Measurements from ENCODE around the gene FAM167B. TPM values are rescaled to one million over a fixed set of nuclear protein-coding genes. Genes with fewer than 3 reads are reported as not detected.

The FAM167B gene
- total RNA-seq = 10 to 100 TPM in 2 of 6 donors, 1 to 10 TPM in 3, not detected in 1; 1.9 to 53.0 (median 4.6) TPM

- H3K9me3 ChIP-seq = no peaks in the 10 kb centered on the region
- H3K36me3 ChIP-seq = no peaks in the 10 kb centered on the region
- peak within 1 kb of the TSS; percentile 66 to 87 (median 84) for H3K27ac ChIP-seq
- ATAC-seq (ENCODE audit: low FRiP score in 2 of 2) (peak; percentile 28 to 30), DNase-seq (peak in 1 of 2 donors; percentile 39)
- WGBS, 2 donors = 52 to 73% methylated on average over 2 of the region's 3 CpGs
- peak; percentile 71 to 92 for TF ChIP-seq POLR2AphosphoS5 (IDR thresholded peaks at IDR 0.05)
- TF ChIP-seq POLR2A (IDR thresholded peaks at IDR 0.05) = no peak
- peak; percentile 12 to 94 (median 84) for TF ChIP-seq EP300 (IDR thresholded peaks at IDR 0.05)
- peaks cover 48 to 71% (median 64%) of the 10 kb centered on the region in 4 donors for H3K4me1 ChIP-seq
- H3K4me3 ChIP-seq = peak within 1 kb of the TSS in 2 of 4 donors; percentile 19 to 32
- H3K27me3 ChIP-seq = no peaks in the 10 kb centered on the region
Observed at GRCh38 chr1:32246888-32247273, at the start of gene FAM167B. Gene FAM167B, plus strand, starts transcription at chr1:32247222. Its CDS starts 200 bp downstream, at chr1:32247422.

DNA sequence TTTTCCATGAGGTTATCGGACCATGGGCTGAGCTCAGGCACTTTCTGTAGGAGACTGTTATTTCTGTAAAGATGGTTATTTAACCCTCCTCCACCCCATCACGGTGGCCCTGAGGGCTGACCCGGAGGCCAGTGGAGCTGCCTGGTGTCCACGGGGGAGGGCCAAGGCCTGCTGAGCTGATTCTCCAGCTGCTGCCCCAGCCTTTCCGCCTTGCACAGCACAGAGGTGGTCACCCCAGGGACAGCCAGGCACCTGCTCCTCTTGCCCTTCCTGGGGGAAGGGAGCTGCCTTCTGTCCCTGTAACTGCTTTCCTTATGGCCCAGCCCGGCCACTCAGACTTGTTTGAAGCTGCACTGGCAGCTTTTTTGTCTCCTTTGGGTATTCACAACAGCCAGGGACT, 49.2 kb upstream of the FAM167B start:
- peaks cover 26 to 51% (median 42%) of the 10 kb centered on the region in 4 donors for H3K36me3 ChIP-seq

DNA sequence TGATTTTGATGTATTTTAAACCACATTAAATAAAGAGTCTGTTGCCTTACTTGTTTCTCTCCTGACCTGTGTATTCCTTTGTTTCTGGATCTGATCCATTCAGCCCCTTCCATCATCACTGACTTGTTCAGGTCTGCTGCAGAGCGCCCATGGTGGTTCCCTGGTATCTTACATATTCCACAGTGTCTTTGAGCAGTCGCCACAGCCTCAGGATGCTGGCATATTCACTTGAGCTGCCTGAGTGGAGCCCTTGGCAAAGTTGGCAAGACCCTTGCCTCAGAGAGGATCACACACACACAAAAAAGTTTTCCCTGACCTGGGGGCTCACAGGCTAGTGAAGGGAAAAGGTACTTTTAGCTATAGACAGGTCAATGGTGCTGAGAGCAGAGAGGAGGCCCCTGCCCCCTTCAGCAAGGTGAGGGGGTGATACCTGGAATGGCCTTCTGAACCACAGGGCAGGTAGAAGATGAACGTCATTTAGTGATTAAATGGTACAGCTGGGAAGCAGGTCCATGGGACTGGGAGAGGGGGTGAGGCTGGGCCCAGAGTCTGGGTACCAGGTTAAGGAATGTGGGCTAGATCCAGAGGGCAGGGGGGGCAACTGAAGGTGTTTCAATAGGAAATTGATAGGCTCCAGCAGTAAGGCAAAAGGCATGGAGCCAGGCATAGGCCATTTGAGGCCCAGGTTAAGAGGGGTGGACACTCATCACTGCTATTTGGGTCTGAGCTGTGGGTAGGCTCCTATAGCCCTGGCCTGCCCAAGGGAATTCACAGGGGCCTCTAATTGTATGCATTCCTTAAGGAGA, 48.6 kb upstream of the FAM167B start:
- WGBS, 2 donors = 81 to 84% methylated on average over 3 of the region's 3 CpGs
- H3K27ac ChIP-seq = peak overlapping the region in 3 of 4 donors; percentile 4 to 27 (median 20)

More for the DNA sequence above, 49.2 kb upstream of the FAM167B start:
- H3K4me1 ChIP-seq = peaks cover 15 to 31% (median 25%) of the 10 kb centered on the region in 4 donors
- DNase-seq (no peak), ATAC-seq (ENCODE audit: low FRiP score in 2 of 2) (no peak)
- peak overlapping the region in 3 of 4 donors; percentile 4 to 20 (median 11) for H3K27ac ChIP-seq
- no peak overlapping the region for H3K4me3 ChIP-seq
- 79 to 80% methylated on average over 6 of the region's 6 CpGs for WGBS, 2 donors
- no peaks in the 10 kb centered on the region for H3K9me3 ChIP-seq
- no peaks in the 10 kb centered on the region for H3K27me3 ChIP-seq
- TF ChIP-seq EP300 (IDR thresholded peaks at IDR 0.05) (no peak), POLR2AphosphoS5 (IDR thresholded peaks at IDR 0.05) (no peak)

GRCh38 chr1:32199043-32199716, 47.8 kb upstream of the FAM167B start:
- no peak overlapping the region for H3K4me3 ChIP-seq
- TF ChIP-seq, protein P1, sequence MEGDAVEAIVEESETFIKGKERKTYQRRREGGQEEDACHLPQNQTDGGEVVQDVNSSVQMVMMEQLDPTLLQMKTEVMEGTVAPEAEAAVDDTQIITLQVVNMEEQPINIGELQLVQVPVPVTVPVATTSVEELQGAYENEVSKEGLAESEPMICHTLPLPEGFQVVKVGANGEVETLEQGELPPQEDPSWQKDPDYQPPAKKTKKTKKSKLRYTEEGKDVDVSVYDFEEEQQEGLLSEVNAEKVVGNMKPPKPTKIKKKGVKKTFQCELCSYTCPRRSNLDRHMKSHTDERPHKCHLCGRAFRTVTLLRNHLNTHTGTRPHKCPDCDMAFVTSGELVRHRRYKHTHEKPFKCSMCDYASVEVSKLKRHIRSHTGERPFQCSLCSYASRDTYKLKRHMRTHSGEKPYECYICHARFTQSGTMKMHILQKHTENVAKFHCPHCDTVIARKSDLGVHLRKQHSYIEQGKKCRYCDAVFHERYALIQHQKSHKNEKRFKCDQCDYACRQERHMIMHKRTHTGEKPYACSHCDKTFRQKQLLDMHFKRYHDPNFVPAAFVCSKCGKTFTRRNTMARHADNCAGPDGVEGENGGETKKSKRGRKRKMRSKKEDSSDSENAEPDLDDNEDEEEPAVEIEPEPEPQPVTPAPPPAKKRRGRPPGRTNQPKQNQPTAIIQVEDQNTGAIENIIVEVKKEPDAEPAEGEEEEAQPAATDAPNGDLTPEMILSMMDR (IDR thresholded peaks at IDR 0.05) = no peak
- no peak for TF ChIP-seq EP300 (IDR thresholded peaks at IDR 0.05)
- TF ChIP-seq POLR2AphosphoS5 (IDR thresholded peaks at IDR 0.05) = no peak
- no peak for TF ChIP-seq POLR2A (IDR thresholded peaks at IDR 0.05)
- H3K27ac ChIP-seq = peak overlapping the region in 1 of 4 donors; percentile 27
- H3K4me1 ChIP-seq = peaks cover 15 to 31% (median 25%) of the 10 kb centered on the region in 4 donors
- H3K9me3 ChIP-seq = no peaks in the 10 kb centered on the region
- H3K36me3 ChIP-seq = peaks cover 15 to 37% (median 29%) of the 10 kb centered on the region in 4 donors
- ATAC-seq (ENCODE audit: low FRiP score in 2 of 2) (no peak), DNase-seq (no peak)
- H3K27me3 ChIP-seq = no peaks in the 10 kb centered on the region
- 82 to 83% methylated on average over 2 to 4 of the region's 4 CpGs for WGBS, 2 donors

More for the DNA sequence above, 48.6 kb upstream of the FAM167B start:
- ATAC-seq (ENCODE audit: low FRiP score in 2 of 2) = no peak
- no peak for DNase-seq
- Histone ChIP-seq H3K27me3 (no peaks in the 10 kb centered on the region), H3K4me3 (no peak overlapping the region), H3K4me1 (peaks cover 15 to 31% (median 25%) of the 10 kb centered on the region in 4 donors), H3K9me3 (no peaks in the 10 kb centered on the region), H3K36me3 (peaks cover 21 to 45% (median 36%) of the 10 kb centered on the region in 4 donors)
- TF ChIP-seq POLR2AphosphoS5 (IDR thresholded peaks at IDR 0.05) (no peak), EP300 (IDR thresholded peaks at IDR 0.05) (no peak), POLR2A (IDR thresholded peaks at IDR 0.05) (no peak)
- TF ChIP-seq, protein P1 (IDR thresholded peaks at IDR 0.05) = no peak

- DNase-seq (no peak), ATAC-seq (ENCODE audit: low FRiP score in 2 of 2) (no peak)
- Histone ChIP-seq H3K9me3 (no peaks in the 10 kb centered on the region), H3K36me3 (peaks cover 9 to 32% (median 24%) of the 10 kb centered on the region in 4 donors), H3K27ac (peak overlapping the region in 3 of 4 donors; percentile 62 to 79 (median 76)), H3K4me1 (peaks cover 15 to 31% (median 26%) of the 10 kb centered on the region in 4 donors), H3K27me3 (no peaks in the 10 kb centered on the region), H3K4me3 (peak overlapping the region in 1 of 4 donors; percentile 69)
- TF ChIP-seq EP300 (IDR thresholded peaks at IDR 0.05) = no peak
- no peak for TF ChIP-seq POLR2A (IDR thresholded peaks at IDR 0.05)
- TF ChIP-seq, protein P1 (IDR thresholded peaks at IDR 0.05) = no peak
- TF ChIP-seq POLR2AphosphoS5 (IDR thresholded peaks at IDR 0.05) = no peak
- 70% methylated on average over 6 of the region's 6 CpGs; no CpG with 5 or more reads in 1 of the 2 donors for WGBS, 2 donors
Observed at GRCh38 chr1:32199717-32200072, 47.3 kb upstream of the FAM167B start.
